Left ventricle myocardium inferior (tissue), 1 donor: ENCODE measurements around the gene COL23A1. TPM values are rescaled to one million over a fixed set of nuclear protein-coding genes. Genes with fewer than 3 reads are reported as not detected.

Experiments
- DNase-seq: peaks from one replicate; pipeline ENCODE4 v3.0.0-alpha.2; 2020
- H3K27ac ChIP-seq: fragments of 200-600 bp; replicated peaks from 2 replicates; pipeline ENCODE4 v1.8.0; 2021
- H3K27me3 ChIP-seq: fragments of 200-600 bp; 2 replicates; pipeline ENCODE4 v1.8.0; 2021; ENCODE audit warnings: low read depth
- H3K36me3 ChIP-seq: fragments of 200-600 bp; 2 replicates; pipeline ENCODE4 v1.8.0; 2021
- H3K4me1 ChIP-seq: fragments of 200-600 bp; 2 replicates; pipeline ENCODE4 v1.8.0; 2021
- H3K4me3 ChIP-seq: fragments of 200-600 bp; 2 replicates; pipeline ENCODE4 v1.8.0; 2021; ENCODE audit warnings: mild to moderate bottlenecking, moderate library complexity
- H3K9me3 ChIP-seq: fragments of 200-600 bp; replicated peaks from 2 replicates; pipeline ENCODE4 v1.8.0; 2021
- CTCF ChIP-seq: fragments of 200-600 bp; IDR thresholded peaks from 2 replicates; pipeline ENCODE4 v1.8.0; 2021; ENCODE audit warnings: antibody characterized with exemption, mild to moderate bottlenecking, borderline replicate concordance
- intact Hi-C: fragments of 100-400 bp; cut with micrococcal nuclease; formaldehyde crosslinking; loops from one replicate; pipeline ENCODE4 v1.11.0; 2022
- total RNA-seq: library from RNA; stranded (reverse); fragmentation: NEBNext Ultra II Directional; extraction: Animal tissue kit (Norgen Biotek cat#: 25700); gene quantifications from one replicate; pipeline ENCODE4 v1.2.1, GENCODE V29; 2021
- donor health status: DM: no; HTN: yes; CAD: no; lungs with severe emphysema.

The COL23A1 gene
- total RNA-seq, 1 donor from 2014 or later, result 27.4 TPM

DNA sequence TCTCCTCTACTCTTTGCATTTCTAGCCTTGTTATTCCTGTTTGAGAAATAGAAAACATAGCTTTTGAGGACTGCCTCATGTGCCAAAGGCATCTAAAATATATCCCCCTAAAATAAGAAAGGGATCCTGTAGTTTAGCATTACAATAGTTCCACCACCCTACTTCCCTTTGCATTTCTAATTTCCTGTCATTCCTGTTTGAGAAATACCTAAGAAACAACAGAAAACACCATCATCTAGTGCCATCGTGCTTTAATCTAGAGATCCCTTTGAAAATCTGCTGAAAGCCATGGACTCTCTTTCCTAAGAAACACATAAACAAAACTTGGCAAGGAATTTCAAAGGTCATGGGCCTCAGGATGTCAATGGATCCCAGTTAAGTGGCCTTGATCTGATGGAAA is 29.2 kb upstream of the COL23A1 start:
- peaks cover 85% of the 10 kb centered on the region for H3K36me3 ChIP-seq
- intact Hi-C loops, result no loop called here

DNA sequence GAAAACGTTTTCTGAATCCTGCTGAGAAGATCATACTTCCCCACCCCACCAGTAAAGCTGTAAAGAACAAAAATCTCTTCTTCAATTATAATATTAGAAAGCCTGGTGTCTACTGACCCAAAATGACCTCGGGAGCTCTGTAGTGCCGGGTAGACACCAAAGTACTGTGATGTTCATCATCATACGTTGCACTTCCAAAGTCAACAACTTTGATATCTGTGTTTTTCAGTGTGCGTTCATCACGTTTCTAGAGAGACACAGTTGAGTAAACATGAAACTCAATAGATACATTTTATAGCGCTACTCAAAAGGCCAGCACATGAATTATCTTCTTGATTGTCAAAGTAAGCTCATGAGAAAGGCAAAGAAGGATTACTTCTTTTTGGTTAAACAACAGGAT is 22.1 kb upstream of the COL23A1 start:
- intact Hi-C loops, result no loop called here
- H3K4me1 ChIP-seq, result peaks cover 38% of the 10 kb centered on the region
- H3K27ac ChIP-seq, result peak overlapping the region; percentile 53
- DNase-seq, result no peak
- no peak for TF ChIP-seq CTCF
- H3K9me3 ChIP-seq, result no peaks in the 10 kb centered on the region
- H3K4me3 ChIP-seq, result no peak overlapping the region
- peaks cover 98% of the 10 kb centered on the region for H3K36me3 ChIP-seq
- H3K27me3 ChIP-seq, result no peaks in the 10 kb centered on the region

More for the DNA sequence above, 29.2 kb upstream of the COL23A1 start:
- no peak for TF ChIP-seq CTCF
- no peak for DNase-seq
- no peak overlapping the region for H3K27ac ChIP-seq
- H3K4me1 ChIP-seq, result peaks cover 77% of the 10 kb centered on the region
- no peak overlapping the region for H3K4me3 ChIP-seq
- H3K9me3 ChIP-seq, result no peaks in the 10 kb centered on the region
- no peaks in the 10 kb centered on the region for H3K27me3 ChIP-seq

DNA sequence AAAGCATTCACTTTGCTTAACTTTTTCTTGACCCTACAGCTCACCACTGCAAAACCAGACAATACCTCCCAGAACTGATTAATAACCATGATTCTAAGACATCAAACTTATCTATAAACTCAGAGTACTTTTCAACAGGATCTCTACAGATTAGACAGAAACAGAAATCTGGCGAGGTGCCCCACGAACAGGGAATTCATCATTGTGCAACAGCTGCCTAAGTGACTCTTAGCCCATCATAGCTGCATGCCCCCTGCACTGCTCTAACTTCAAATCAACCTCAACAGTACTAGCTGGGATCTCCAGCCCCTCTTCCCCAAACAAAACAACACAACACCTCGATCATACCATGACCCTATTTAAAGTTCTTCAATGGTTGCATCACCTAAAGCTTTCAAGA is 16.1 kb upstream of the COL23A1 start:
- Histone ChIP-seq H3K27me3 (no peaks in the 10 kb centered on the region), H3K4me3 (no peak overlapping the region), H3K36me3 (peaks cover 97% of the 10 kb centered on the region), H3K9me3 (no peaks in the 10 kb centered on the region), H3K27ac (no peak overlapping the region), H3K4me1 (peaks cover 31% of the 10 kb centered on the region)
- no peak for TF ChIP-seq CTCF
- DNase-seq, result no peak
- intact Hi-C loops, result no loop called here

DNA sequence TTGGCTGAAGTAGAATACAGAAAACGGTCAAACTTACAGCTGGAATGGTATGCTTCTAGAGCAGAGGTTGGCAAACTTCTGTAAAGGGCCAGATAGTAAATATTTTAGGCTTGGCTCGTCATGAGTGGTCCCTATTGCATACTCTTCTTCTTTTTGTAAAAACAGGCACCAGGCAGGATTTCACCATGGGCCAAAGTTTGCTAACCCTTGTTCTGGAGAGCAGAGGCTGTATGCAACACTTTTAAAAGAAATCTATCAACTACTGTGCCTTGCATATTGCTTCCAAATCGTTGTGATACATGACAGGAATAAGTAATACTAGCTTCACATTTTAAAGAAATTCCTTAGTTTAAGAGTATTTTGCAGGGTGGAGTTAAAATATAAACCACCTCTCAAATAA is 15.6 kb upstream of the COL23A1 start:
- peaks cover 29% of the 10 kb centered on the region for H3K4me1 ChIP-seq
- peaks cover 96% of the 10 kb centered on the region for H3K36me3 ChIP-seq
- intact Hi-C loops, result no loop called here
- peak overlapping the region; percentile 1 for H3K27ac ChIP-seq
- H3K4me3 ChIP-seq, result no peak overlapping the region
- DNase-seq, result no peak
- no peak for TF ChIP-seq CTCF
- H3K27me3 ChIP-seq, result no peaks in the 10 kb centered on the region
- no peaks in the 10 kb centered on the region for H3K9me3 ChIP-seq

DNA sequence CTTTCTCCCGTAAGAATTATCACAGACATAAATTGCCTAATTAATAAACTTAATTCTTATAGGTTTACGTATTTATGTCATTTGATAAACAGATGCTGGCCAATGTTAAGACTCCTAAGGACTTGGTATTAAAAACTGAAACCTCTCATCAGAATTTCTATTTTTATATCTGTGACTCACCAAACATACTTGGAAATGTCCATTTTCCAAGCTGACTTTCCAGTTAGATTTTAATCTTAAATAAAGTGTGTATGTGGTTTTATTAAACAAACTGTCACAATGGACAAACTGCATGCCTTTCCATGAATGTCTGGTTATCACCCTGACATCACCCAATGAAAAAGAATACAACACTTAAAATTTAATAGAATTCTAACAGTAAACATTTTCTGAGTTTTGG is 12.6 kb upstream of the COL23A1 start:
- Histone ChIP-seq H3K9me3 (no peaks in the 10 kb centered on the region), H3K27me3 (no peaks in the 10 kb centered on the region), H3K36me3 (peaks cover 88% of the 10 kb centered on the region), H3K4me3 (no peak overlapping the region), H3K27ac (peak overlapping the region; percentile 23), H3K4me1 (peaks cover 29% of the 10 kb centered on the region)
- DNase-seq, result no peak
- intact Hi-C loops, result no loop called here
- TF ChIP-seq CTCF, result no peak

DNA sequence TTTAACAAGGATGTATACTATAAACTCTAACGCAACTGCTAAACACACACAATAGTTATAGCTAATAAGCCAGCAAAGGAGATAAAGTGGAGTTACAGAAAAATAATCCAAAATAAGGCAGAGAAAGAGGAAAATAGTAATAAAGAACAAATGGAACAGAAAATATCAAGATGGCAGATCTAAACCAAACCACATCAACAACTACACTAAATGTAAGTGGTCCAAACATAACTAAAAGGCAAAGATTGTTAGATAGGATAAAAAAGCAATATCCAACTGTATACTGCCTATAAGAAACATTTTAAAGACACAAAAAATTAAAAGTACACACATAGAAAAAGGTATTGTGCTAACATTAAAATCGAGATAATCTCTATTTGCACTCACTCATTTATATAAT is 5.6 kb upstream of the COL23A1 start:
- Histone ChIP-seq H3K27ac (no peak overlapping the region), H3K9me3 (peaks cover 24% of the 10 kb centered on the region), H3K4me3 (no peak overlapping the region), H3K27me3 (no peaks in the 10 kb centered on the region), H3K4me1 (peaks cover 10% of the 10 kb centered on the region), H3K36me3 (peaks cover 45% of the 10 kb centered on the region)
- TF ChIP-seq CTCF, result no peak
- DNase-seq, result no peak
- intact Hi-C loops, result no loop called here
